ENCODE data around the gene COX6B2. TPM values are rescaled to one million over a fixed set of nuclear protein-coding genes. Genes with fewer than 3 reads are reported as not detected.
"Not testable (repeated sequence)": the region's sequence is repeated elsewhere in the genome, so short reads cannot be mapped to it uniquely, and the experiment has no call there.

COX6B2 gene, protein sequence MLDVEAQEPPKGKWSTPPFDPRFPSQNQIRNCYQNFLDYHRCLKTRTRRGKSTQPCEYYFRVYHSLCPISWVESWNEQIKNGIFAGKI
- polyA plus RNA-seq (2012; ENCODE audit: insufficient read depth, insufficient read length), result 0.91 TPM

DNA sequence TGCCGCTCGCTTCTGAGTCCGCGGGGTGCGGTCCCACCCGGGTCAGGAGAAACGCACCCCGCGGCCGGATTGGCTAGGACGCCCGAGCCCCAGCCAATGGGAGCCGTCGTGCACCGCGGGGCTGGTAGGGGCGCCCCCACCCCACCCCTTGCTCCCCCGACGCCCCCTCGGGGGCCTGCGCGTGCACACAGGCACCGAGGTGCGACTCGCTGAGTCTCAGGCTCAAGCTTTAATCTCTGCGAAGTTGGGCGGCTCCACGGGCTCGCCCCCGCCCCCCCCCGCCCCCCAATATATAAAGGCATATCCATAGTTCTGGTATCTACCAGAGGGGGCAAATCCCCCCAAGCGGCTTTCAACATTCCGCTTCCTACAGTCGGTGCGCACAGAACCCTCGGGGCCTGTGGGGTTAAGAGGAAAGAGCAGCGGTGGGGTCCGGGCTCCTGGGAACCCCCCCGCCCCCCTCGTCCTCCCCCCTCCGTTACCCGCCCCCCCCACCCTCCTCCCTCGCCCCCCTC, at the start of gene COX6B2:
Gene COX6B2, minus strand, starts transcription at position 22 of the 515 bp plus-strand sequence. CDS start 198 bp downstream, outside the sequence.
- no peak for DNase-seq (ENCODE audit: low read depth, low spot score)
- H3K4me3 ChIP-seq (ENCODE audit: low read length), result peak within 1 kb of the TSS; percentile 34

- H3K4me3 ChIP-seq (ENCODE audit: low read length), result no peak overlapping the region
- DNase-seq (ENCODE audit: low read depth, low spot score), result no peak
Observed at GRCh38 chr19:55402509-55402908, 48.0 kb upstream of the COX6B2 start.

GRCh38 chr19:55401390-55401789, 46.9 kb upstream of the COX6B2 start:
- DNase-seq (ENCODE audit: low read depth, low spot score); H3K4me3 ChIP-seq (ENCODE audit: low read length): not testable (repeated sequence)

DNA sequence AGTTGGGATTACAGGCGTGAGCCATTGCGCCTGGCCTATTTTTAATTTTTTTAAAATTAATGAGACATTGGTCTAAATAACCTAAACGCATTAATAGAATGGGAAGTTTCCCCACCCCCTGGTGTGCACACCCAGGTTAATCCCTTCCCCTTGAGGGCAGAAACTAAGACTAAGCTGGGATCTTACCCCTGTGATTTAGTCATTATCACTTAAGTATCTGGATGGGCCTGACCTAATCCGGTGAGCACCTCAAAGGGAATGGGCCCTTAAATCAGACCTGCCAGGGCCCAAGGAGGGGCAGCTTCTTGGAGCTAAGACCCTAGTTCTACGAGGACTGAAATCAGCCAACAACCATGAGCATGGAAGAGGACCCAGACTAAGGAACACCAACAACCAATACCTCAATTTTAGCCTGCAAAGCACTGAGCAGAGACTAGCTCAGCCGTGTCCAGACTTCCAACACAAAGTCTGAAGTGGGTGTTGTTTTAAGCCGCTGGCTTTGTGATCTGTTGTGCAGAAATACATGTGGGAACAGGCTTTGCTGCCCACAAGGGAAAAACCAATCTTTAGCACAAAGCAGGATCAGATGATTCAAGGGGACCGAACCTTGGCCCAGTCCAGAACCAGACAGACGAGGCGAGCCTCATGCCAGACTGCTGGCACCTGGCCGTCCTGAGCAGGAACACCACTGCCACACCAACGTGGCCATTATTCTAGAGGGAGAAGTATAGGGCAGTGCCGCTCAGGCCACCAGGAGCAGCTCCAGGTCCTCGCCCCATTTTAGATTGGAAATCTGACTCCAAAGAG, 46.0 kb upstream of the COX6B2 start:
- DNase-seq (ENCODE audit: low read depth, low spot score), result no peak
- H3K4me3 ChIP-seq (ENCODE audit: low read length), result no peak overlapping the region

DNA sequence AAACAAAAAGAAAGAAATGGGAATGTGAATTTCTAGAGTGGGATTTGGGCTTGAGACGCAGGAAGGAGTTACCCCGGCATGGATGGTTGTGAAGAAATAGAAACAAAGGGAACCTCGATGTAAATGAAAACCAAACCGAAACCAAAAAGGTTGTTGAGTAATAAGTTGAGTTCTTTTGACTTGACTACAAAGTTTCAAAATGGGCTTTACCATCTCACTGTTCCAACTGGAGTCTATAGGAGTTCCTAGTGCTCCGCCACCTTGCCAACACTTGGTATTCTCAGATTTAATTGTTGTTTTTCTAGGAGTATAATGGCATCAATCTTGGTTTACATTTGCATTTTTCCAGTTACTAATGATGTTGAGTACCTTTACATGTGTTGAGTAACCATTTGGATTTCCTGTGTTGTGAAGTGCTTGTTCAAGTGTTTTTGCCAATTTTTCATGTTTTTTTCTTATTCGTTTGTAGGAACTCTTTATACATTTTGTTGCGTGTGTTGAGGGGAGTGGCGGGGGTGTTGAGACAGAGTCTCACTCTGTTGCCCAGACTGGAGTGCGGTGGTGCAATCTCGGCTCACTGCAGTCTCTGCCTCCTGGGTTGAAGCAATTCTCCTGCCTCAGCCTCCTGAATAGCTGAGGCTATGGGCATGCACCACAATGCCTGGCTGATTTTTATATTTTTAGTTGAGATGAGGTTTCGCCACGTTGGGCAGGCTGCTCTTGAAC, 43.8 kb upstream of the COX6B2 start:
- H3K4me3 ChIP-seq (ENCODE audit: low read length), result no peak overlapping the region
- DNase-seq (ENCODE audit: low read depth, low spot score), result no peak

GRCh38 chr19:55392820-55393761, 38.6 kb upstream of the COX6B2 start:
- no peak overlapping the region for H3K4me3 ChIP-seq (ENCODE audit: low read length)
- no peak for DNase-seq (ENCODE audit: low read depth, low spot score)

DNA sequence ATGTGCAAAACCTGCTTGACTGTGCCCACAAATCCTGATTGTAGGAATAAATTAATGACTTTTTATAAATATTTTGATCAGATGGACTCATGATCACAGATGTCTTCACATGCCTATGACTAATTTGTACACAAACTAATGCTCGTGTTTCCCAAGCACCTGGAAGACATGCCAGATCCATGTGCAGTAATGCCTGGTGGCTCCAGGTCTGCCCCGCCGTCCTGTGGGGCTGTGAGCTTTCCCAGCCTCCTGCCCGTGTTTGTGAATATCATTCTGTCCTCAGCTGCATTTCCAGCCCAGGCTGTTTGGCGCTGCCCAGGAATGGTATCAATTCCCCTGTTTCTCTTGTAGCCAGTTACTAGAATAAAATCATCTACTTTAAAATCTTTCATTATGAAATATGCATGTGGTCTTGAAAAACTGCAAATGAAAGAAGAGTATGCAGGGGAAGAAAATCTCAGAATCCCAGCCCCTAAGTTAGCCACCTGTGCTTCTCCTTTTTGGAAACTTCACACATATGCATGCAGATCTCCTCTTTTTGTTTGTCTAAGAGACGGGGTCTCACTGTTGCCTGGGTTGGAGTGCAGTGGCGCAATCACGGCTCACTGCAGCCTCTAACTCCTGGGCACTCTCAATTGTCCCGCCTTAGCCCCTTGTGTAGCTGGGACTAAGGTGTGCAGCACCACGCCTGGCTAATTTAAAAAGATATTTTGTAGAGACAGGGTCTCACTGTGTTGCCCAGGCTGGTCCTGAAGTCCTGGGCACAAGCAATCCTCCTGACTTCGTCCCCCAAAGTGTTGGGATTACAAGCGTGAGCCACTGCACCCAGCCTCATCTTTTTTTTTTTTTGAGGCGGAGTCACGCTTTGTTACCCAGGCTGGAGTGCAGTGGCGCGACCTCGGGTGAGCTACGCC, 37.4 kb upstream of the COX6B2 start:
- DNase-seq (ENCODE audit: low read depth, low spot score), result no peak
- no peak overlapping the region for H3K4me3 ChIP-seq (ENCODE audit: low read length)

DNA sequence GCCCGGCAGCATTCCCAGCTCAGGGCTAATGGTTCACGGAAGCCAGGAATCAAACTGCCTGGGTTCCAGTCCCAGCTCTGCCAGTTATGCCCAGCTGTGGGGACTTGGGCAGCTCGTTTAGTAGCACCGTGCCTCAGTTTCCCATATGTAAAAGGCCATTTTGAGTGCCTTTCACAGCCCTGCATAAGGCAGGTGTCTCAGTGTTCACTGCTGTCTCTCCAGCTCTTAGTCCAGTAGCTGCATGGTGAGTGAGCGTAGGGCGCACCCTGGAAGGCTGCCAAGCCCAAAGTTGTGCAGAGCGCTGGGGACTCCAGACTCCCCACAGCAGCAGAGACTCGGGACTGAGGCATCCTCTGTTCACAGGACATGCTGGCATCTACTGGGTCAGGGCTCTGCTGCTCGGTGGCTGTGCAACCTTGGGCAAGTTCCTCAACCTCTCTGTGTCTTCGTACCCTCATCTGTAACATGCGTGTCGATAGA, 36.7 kb upstream of the COX6B2 start:
- no peak for DNase-seq (ENCODE audit: low read depth, low spot score)
- H3K4me3 ChIP-seq (ENCODE audit: low read length), result no peak overlapping the region

DNA sequence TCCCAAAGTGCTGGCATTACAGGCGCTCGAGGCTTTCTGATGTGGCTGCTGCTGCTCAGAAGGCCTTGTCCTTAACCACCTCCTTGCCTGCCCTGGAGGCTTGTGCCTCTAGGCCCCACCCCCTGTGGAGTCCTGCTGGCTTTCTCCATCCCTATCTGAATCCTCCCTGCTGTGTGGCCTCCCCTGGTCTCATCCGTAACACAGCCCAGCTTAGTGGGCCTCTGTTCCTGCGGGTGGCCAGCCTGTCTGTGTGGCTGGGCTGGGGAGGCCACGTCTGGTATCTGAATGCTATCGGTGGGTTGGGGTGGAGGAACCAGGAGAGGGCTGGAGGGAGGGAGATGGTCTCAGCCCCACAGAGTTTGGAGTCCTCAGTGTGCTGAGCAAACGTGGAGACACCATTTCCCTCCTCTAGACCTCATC, 36.0 kb upstream of the COX6B2 start:
- H3K4me3 ChIP-seq (ENCODE audit: low read length), result no peak overlapping the region
- DNase-seq (ENCODE audit: low read depth, low spot score), result no peak

DNA sequence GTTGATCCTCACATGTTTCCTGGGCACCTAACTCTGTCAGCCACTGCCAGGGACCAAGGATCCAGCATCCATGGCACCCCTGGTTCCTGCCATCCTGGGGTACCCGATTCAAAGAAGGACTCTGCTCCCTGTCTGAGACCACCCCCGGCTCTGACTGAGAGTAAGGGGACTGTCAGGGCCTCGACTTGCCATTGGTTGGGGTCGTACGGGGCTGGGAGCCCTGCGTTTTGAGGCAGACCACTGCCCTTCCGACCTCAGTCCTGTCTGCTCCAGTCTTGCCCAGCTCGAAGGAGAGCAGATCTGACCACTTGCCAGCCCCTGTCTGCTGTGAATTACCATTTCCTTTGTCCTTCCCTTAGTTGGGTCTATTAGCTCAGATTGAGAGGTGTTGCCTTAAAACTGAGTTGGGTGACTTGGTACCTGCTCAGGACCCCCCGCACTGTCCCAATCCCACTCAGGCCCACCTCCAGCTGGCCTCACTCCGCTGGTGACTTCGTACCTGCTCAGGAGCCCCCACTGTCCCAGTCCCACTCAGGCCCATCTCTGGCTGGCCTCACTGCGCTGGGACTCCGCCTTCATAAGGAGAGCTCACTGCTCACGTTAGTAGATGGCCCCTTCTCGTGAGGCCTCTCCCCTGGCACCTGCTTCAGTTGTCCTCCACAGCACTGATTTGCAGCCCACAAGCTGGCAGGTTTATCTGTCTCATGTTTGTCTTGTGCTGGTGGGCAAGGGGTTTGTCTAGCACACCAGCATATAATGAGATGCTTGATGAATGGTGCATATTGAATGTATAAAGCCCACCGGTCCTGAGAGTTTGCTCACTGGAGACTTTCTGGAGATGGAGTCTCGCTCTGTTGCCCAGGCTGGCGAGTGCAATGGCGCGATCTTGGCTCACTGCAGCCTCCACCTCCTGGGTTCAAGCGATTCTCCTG, 35.1 kb upstream of the COX6B2 start:
- no peak overlapping the region for H3K4me3 ChIP-seq (ENCODE audit: low read length)
- DNase-seq (ENCODE audit: low read depth, low spot score), result no peak

DNA sequence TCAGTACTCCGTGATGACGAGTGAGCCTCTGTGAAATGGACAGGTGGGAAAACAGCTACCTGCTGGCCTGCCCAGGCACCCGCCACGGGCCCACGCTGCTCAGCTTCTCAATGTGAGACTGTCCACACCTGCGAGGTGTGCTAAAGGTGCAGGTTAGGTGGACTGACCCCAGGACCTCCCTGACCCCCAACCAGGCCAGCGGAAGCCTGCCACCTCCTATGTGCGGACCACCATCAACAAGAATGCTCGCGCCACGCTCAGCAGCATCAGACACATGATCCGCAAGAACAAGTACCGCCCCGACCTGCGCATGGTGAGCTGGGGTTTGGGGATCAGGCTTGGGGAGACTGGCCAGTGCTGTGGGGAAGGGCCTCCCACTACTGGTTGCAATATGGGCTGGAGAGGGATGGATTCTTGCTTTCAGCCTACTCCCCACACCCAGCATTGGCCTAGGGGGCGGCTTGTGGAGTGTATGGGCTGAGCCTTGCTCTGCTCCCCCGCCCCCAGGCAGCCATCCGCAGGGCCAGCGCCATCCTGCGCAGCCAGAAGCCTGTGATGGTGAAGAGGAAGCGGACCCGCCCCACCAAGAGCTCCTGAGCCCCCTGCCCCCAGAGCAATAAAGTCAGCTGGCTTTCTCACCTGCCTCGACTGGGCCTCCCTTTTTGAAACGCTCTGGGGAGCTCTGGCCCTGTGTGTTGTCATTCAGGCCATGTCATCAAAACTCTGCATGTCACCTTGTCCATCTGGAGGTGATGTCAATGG, 33.4 kb upstream of the COX6B2 start:
- DNase-seq (ENCODE audit: low read depth, low spot score), result no peak

GRCh38 chr19:55386493-55386971, 32.0 kb upstream of the COX6B2 start:
- peak overlapping the region; percentile 99 for H3K4me3 ChIP-seq (ENCODE audit: low read length)
- no peak for DNase-seq (ENCODE audit: low read depth, low spot score)

More for the DNA sequence above, 33.4 kb upstream of the COX6B2 start:
- peak overlapping the region; percentile 99; the same call in 1 of the 2 replicates for H3K4me3 ChIP-seq (ENCODE audit: low read length)

- peak; percentile 98 for DNase-seq (ENCODE audit: low read depth, low spot score)
- peak within 1 kb of the TSS; percentile 99 for H3K4me3 ChIP-seq (ENCODE audit: low read length)
Observed at GRCh38 chr19:55385724-55386492, 31.4 kb upstream of the COX6B2 start, which contains the start of gene RPL28. TSS of gene RPL28 (plus strand) at chr19:55385932. CDS start at chr19:55386358, 426 bp downstream.

DNA sequence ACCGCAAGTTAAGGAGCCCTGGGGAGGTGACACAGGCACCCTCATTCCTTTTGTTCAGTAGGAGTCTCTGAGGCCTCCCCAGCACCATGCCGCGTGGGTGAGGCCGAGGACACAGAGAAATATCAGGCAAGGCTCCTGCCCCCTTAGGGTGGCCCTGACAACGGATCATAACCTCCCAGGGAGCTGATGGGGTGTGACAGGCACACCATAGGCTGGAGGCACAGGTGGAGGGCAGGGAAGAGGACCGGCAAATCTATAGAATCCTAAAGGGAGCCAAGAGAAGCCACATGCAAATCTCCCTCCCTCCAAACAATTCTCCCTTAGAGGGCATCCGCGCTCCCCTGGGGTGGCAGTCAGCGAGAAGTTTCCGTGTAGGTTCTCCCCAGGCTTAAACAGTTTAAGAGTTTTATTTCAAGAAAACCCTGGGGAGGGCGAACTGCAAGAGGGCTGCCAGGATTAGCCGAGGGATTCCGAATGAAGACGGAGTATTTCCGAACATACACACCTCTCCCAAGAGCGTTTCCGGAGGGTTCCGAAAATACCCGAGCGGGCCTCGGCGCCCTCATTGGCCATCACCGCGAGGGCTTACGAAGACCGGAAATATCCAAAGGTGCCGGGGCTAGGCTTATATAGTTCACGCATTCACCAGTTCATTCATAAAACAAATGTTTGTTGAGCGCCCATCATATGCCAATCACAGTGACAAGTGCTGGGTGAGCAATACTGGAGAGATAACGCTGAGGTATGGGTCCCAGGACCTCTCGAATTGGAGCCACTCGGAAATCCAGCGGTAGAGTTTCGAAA, 30.6 kb upstream of the COX6B2 start:
- DNase-seq (ENCODE audit: low read depth, low spot score), result peak; percentile 97
- peak overlapping the region; percentile 99 for H3K4me3 ChIP-seq (ENCODE audit: low read length)
